HL-60 (cell line): ENCODE results near the gene SELENOK.

Experiments used
- POLR2AphosphoS5 ChIP-seq: IDR thresholded peaks from 2 replicates; pipeline ENCODE4 v1.6.1; 2012; ENCODE audit warnings: low read depth
- TF ChIP-seq, protein P1 (sequence below): IDR thresholded peaks from 2 replicates; pipeline ENCODE4 v1.6.1; 2012; ENCODE audit warnings: low read depth; ENCODE audit not compliant: insufficient replicate concordance
- TF ChIP-seq, protein P2 (sequence below): IDR thresholded peaks from one replicate; pipeline ENCODE4 v1.5.1; 2011; ENCODE audit warnings: low read length, control low read depth, inconsistent platforms; ENCODE audit not compliant: insufficient read depth

DNA sequence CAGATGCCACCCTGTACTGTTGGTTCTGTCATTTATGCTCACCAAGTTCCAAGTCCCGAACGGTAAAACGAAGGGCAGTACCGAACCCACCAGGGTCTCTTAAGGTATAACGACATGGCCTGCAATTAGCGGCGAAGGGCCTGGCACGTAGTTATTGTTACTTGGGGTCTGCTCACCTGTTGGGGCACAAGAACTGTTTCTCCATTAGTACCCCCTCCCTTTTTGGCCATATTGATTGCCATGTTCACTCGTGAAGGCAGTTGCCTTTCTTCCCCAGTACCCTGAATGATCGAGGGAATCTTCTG, 44.9 kb downstream of the SELENOK start:
- TF ChIP-seq, protein P1, sequence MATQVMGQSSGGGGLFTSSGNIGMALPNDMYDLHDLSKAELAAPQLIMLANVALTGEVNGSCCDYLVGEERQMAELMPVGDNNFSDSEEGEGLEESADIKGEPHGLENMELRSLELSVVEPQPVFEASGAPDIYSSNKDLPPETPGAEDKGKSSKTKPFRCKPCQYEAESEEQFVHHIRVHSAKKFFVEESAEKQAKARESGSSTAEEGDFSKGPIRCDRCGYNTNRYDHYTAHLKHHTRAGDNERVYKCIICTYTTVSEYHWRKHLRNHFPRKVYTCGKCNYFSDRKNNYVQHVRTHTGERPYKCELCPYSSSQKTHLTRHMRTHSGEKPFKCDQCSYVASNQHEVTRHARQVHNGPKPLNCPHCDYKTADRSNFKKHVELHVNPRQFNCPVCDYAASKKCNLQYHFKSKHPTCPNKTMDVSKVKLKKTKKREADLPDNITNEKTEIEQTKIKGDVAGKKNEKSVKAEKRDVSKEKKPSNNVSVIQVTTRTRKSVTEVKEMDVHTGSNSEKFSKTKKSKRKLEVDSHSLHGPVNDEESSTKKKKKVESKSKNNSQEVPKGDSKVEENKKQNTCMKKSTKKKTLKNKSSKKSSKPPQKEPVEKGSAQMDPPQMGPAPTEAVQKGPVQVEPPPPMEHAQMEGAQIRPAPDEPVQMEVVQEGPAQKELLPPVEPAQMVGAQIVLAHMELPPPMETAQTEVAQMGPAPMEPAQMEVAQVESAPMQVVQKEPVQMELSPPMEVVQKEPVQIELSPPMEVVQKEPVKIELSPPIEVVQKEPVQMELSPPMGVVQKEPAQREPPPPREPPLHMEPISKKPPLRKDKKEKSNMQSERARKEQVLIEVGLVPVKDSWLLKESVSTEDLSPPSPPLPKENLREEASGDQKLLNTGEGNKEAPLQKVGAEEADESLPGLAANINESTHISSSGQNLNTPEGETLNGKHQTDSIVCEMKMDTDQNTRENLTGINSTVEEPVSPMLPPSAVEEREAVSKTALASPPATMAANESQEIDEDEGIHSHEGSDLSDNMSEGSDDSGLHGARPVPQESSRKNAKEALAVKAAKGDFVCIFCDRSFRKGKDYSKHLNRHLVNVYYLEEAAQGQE = no peak
- TF ChIP-seq, protein P2, sequence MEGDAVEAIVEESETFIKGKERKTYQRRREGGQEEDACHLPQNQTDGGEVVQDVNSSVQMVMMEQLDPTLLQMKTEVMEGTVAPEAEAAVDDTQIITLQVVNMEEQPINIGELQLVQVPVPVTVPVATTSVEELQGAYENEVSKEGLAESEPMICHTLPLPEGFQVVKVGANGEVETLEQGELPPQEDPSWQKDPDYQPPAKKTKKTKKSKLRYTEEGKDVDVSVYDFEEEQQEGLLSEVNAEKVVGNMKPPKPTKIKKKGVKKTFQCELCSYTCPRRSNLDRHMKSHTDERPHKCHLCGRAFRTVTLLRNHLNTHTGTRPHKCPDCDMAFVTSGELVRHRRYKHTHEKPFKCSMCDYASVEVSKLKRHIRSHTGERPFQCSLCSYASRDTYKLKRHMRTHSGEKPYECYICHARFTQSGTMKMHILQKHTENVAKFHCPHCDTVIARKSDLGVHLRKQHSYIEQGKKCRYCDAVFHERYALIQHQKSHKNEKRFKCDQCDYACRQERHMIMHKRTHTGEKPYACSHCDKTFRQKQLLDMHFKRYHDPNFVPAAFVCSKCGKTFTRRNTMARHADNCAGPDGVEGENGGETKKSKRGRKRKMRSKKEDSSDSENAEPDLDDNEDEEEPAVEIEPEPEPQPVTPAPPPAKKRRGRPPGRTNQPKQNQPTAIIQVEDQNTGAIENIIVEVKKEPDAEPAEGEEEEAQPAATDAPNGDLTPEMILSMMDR = no peak
- no peak for TF ChIP-seq POLR2AphosphoS5
